CD4-positive, alpha-beta T cell treated with Interleukin-4 for 1 hour (primary cell): ENCODE measurements around the gene ZNF507.
"Not testable (repeated sequence)": the region's sequence is repeated elsewhere in the genome, so short reads cannot be mapped to it uniquely, and the experiment has no call there.

Experiments
- DNase-seq, 2 donors: peaks; one replicate each; pipeline ENCODE4 v3.0.0-alpha.2; 2020 to 2022

ZNF507 gene

GRCh38 chr19:32368787-32369186 is 23.4 kb downstream of the ZNF507 start:
- DNase-seq: no peak

DNA sequence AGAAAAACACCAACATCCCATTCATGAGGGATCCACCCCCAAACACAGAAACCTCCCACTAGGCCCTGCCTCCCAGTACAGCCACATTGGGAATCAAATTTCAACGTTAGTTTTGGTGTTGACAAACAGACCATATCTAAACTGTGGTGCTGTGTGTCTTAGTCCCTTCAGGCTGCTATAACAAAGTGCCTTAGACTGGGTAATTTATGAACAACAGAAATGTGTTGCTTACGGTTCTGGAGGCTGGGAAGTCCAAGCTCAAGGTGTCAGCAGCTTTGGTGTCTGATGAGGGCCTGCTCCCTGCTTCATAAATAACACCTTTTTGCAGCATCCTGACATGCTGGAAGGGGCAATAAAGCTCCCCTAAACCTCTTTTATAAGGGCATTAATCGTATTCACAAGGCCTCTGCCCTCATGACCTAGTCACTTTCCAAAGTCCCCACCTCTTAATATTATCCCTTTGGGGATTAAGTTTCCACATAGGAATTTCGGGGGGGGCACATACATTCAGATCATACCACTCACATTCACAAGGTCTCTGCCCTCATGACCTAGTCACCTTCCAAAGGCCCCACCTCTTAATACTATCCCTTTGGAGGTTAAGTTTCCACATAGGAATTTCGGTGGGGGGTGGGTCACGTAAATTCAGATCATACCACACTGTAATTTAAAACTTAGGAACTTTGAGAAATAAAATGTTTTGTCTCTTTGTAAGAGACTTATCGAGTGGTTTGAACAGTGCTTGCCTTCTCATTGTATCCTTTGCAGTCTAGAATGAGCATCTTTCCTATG is 27.5 kb downstream of the ZNF507 start:
- no peak for DNase-seq

DNA sequence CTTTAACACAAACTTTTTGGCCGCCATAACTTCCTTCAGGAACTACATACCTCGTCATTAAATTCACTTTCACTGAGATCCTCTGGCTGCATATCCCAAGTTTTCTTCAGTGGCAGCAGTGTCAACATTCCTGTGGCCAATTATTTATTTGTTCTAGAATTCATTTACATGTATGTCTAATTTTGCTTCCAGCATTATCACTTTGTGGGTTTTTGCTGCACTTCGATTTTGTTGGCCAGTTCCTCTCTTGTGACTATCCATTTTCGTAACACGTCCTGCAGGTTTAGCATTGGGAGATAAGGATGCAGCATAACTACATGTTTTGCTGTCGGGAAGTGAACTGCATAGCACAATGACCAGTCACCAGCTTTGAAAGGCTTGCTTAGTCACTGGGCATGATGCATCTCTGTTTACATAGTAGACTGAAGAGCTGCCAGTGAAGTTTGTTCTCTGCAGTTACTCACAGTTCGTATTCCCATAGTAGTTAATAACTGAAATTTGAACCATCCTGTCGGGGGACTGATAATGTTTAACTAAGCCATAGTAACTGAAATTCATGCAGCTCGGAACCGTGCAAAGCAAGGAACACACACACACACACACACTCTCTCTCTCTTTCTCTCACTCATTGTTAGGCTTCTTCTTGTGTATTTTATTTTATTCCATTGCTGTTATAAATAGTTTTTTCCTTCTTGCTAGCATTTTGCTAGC is 28.3 kb downstream of the ZNF507 start:
- no peak for DNase-seq

DNA sequence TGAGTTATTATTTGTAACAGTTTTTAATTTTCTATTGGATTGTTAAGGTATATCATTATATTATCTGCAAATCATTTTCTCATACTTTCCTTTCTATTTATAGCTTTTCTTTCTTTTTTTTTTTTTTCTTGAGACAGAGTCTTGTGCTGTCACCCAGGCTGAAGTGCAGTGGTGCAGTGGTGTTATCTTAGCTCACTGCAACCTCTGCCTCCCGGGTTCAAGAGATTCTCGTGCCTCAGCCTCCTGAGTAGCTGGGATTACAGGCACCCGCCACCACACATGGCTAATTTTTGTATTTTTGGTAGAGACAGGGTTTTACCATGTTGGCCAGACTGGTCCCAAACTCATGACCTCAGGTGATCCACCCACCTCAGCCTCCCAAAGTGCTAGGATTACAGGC is 29.0 kb downstream of the ZNF507 start:
- DNase-seq: not testable (repeated sequence)

- DNase-seq: not testable (repeated sequence)
Observed at GRCh38 chr19:32377088-32377487, 31.7 kb downstream of the ZNF507 start.

- DNase-seq: no peak
Observed at GRCh38 chr19:32380269-32380668, 34.9 kb downstream of the ZNF507 start.

GRCh38 chr19:32387701-32388392 is 42.4 kb downstream of the ZNF507 start:
- DNase-seq: no peak

DNA sequence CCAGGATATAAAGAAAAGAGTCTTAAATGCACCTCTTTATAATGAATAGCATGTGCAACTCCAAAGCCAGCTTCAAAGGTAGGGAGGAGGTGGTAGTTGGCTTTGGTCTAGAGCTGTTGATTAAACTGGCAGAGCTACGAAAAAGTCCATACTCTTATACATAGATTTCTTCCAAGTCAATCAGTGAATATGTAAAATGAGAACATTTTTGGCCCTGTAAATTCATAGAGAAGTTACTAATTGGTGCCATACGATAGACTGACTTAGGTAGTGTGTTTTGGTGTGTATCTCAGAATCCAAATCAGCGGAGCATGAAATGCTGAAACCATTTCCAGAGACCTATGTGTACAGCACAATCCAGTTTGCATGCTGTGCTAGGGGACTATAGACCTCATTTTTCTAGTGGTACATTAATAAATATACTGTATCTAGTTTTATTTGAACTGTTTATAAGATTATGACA is 43.0 kb downstream of the ZNF507 start:
- no peak for DNase-seq

GRCh38 chr19:32392901-32393300 is 47.5 kb downstream of the ZNF507 start:
- no peak for DNase-seq

DNA sequence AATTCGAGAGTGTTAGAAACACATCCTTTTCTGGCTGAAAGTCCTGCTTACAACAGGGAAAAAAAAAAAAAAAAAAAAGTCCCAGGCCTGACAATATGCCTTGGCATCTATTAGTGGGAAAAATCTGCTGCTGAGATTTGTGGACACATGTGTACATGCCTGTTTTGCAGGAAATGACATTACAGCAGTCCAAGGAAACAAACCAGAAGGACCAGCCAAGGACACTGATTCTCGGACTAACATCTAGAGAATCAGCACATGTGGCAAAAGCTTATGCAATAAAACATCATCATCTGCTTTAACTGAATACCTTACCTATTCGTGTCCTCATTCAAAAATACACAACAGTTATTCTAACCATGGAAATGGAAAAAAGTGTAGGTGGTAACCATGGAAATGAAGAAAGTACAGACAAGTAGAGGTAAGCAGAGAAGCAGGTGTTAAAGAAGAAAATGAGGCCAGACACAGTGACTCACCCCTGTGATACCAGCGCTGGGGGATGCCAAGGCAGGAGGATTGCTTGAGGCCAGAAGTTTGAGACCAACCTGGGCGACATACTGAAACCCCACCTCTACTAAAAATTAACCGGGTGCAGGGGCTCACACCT is 50.7 kb downstream of the ZNF507 start:
- no peak for DNase-seq

DNA sequence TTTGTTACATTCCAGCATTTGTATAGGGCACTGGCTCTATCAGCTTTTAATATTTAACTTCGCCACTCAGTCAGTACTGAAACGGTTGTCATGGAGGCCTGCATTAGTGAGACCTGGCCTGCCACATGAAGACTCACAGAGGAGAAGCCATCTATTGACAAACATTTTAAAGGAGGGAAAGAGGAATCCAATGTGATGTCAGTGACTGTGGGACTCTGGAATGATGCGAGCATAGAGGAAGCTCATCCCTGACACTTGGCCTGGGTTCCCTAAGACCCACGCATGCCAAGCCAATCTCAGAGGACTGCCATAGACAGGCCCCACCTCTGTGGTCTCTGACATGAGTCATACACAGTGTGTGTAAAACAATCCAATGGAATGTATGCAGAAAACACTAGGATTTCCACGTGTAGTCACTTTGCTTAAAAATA is 52.3 kb downstream of the ZNF507 start:
- no peak for DNase-seq

DNA sequence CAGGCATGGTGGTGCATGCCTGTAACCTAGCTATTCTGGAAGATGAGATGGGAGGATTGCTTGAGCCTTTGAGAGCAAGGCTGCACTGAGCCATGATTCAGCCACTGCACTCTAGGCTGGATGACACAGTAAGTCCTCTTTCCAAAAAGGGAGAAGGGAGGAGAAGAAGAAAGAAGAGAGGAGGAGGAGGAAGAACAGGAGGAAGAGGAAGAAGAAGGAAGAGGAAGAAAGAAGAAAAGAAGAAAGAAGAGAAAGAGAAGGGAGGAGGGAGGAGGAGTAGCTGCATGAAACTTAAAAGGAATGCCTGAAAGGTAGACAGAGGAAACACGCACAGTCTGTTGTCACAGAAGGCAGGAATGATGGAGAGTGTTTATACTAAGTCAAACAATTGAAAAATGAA is 56.6 kb downstream of the ZNF507 start:
- no peak for DNase-seq

DNA sequence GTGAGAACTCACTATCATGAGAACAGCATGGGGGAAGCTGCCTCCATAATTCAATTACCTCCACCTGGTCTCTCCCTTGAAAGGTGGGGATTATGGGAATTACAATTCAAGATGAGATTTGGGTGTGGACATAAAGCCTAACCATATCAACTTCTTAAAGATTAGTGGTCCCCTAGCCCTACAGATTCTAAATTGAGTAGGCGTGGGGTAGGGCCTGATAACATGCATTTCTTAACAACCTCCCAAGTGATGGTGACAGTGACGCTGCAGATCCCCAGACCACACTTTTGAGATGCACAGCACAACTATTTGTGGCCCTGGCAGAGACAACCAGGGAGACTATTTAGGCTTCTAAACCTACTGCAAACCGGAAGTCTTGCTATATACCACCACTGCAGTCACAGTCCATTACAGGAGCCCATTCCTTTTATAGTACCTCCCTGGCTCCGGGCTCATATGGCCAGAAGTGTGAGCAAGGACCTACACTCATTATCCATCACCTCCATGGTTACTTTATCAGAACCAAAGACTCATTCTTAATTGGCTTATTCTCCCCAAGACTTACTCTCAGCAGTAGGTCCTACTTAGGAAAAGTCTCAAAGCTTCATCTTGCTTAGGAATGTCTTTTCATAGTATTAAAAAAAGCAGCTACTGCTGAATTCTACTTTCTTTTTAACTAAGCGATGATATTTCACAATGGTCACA is 58.0 kb downstream of the ZNF507 start:
- DNase-seq: no peak

DNA sequence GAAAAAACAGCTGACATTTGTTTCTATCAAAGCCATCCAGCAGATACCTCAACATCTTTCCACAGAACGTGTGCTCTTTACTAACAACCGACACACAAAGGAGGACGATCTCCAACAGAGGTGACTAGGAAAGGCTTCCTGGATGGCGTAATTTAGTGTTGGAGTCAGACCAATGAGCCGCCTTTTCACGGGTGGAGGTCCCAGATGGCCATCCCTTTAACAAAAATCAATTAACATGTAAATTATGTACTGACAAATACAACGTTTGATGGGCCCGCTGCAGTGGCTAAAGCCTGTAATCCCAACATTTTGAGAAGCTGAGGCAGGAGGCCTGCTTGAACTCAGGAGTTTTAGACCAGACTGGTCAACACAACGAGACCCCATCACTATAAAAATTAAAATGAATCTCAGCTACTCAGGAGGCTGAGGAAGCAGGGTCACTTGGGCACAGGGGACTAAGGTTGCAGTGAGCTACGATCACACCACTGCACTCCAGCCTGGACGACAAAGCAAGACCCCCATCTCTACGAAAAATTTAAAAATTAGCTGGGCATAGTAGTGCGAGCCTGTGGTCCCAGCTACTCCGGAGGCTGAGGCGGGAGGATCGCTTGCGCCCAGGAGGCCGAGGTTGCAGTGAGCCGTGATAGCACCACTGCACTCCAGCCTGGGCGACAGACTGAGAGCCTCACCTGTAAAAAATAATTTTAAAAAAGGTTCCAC is 59.0 kb downstream of the ZNF507 start:
- DNase-seq: no peak

DNA sequence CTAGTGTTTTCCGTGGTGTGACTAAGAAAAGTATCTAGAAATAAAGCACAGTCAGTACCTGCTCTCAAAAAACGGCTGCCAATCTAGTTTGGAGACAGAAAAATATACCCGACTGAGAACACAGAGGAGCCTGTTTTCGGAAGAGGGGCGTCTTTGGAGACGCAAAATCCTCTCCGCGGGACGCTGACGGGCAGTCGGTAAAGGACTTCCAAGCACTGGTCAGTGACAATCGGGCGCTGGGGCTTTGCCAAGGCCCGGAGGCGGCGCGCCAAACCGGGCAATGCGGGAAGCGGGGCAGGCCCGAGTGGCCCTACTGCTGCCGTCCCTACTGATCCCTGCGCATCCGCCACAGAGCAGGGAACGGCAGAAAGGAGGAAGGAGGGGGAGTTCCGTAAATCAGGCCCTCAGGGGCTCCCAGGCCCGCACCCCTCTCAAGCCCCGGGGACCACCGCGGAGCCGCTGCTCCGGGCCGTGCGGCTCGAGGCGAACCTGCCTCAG is 59.6 kb downstream of the ZNF507 start:
- no peak for DNase-seq

DNA sequence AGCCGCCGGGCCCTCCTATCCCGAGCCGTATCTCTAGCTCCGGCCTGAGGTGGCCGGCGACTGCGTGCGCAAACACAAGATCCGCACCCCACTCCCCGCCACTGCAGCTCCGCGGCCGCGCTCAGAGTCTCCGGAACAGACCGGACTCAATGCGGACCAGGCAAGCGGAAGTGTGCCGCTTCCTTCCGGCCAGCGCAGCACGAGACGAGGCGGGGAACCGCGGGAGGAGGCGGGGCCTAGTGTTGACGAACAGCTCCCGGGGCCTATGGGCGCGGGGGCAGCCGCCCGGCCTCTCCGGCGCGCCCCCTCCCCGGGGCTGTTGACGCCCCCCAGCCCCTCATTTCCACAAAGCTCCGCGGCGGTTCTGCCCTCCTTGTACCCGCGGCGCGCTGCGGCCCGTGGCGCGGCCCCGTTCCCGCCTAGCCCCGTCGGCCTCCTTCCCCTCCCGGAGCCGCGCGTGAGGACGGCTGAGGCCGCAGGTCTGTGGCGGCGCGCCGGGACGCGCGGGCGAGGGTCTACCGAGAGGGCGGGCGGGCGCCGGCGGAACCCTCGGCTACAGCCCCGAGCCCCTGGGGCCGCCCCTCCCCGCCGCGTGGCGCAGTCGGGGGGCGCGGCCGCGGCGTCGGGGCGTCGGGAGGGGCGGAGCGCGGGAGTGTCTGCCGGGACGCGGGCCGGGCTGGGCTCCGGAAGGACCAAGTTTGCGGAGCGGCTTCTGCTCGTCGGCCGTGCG is 60.2 kb downstream of the ZNF507 start, which contains the start of gene DPY19L3:
Gene DPY19L3 (plus strand): TSS at position 340 of the 730 bp plus-strand sequence. CDS start 2,484 bp downstream, outside the sequence.
- peak; percentile 92 for DNase-seq

GRCh38 chr19:32406161-32407003 is 61.0 kb downstream of the ZNF507 start:
- no peak for DNase-seq

DNA sequence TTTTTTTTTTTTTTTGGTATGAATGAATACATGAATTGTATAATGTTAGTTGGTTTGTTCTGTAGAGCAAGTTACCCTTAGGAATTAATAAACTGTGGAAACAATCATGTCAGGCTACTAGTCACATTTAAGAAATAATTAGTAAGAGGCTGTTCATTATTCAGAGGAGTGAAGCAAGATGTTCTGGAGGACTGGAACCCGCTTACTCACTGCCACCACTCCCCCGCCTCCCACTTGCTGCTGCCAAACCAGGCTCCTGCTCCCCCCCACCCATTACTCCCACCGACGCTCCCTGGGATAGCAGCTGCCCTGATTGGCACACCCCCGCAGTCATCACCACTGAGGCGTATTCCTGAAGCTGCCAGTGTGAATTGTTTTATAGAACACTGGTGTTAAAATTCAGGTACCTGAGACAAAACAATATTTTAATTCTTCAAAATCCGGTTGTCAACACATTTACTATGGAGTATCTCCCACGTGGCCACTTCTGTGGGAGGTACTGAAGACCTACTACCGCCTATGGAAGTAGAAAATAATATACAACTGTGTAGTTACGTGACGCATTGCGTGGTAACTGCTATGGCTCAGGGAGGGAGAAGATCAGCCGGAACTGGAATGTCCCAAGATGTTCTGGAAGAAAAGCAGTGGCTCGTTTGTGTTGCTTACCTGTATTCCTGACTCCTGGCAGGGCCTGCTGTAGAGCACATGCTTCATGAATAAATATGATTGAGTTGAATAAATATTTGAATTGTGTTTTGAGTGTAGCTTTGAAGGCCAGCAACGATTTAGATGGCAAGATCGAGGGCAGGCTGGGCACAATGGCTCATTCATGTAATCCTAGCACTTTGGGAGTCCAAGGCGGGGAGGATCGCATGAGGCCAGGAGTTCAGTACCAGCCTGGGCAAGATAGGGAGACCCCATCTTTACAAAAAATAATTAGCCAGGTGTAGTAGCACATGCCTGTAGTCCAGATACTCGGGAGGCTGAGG is 61.9 kb downstream of the ZNF507 start:
- no peak for DNase-seq
